ENCODE measurements around the gene LEPROT.

DNA sequence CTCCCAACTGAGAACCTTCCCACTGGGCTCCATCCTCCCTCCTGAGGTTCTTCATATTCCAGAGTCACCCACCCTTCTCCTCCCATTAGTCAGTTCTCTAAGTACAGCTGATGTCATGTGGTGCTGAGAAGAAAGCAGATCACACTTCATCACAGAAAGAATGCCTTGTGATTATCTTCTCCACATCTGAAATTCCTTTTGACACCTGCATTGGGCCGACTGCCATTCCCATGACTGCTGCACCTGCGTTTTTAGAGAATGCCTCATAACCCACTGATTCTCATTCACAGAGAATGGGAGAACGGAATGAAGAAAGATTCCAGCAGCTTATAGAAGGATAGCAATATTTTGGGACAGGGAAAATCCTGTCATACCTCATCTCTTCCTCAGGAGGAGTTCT is 14.3 kb downstream of the LEPROT start:
- no peak for TF ChIP-seq EZH2 (IDR thresholded peaks at IDR 0.05)
- TF ChIP-seq, protein P1, sequence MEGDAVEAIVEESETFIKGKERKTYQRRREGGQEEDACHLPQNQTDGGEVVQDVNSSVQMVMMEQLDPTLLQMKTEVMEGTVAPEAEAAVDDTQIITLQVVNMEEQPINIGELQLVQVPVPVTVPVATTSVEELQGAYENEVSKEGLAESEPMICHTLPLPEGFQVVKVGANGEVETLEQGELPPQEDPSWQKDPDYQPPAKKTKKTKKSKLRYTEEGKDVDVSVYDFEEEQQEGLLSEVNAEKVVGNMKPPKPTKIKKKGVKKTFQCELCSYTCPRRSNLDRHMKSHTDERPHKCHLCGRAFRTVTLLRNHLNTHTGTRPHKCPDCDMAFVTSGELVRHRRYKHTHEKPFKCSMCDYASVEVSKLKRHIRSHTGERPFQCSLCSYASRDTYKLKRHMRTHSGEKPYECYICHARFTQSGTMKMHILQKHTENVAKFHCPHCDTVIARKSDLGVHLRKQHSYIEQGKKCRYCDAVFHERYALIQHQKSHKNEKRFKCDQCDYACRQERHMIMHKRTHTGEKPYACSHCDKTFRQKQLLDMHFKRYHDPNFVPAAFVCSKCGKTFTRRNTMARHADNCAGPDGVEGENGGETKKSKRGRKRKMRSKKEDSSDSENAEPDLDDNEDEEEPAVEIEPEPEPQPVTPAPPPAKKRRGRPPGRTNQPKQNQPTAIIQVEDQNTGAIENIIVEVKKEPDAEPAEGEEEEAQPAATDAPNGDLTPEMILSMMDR (IDR thresholded peaks at IDR 0.05): no peak
